Measurements from ENCODE around the gene HKDC1.

The HKDC1 gene

GRCh38 chr10:69215405-69216171 is 4.5 kb upstream of the HKDC1 start:
- no peak for DNase-seq (ENCODE audit: low read depth)

DNA sequence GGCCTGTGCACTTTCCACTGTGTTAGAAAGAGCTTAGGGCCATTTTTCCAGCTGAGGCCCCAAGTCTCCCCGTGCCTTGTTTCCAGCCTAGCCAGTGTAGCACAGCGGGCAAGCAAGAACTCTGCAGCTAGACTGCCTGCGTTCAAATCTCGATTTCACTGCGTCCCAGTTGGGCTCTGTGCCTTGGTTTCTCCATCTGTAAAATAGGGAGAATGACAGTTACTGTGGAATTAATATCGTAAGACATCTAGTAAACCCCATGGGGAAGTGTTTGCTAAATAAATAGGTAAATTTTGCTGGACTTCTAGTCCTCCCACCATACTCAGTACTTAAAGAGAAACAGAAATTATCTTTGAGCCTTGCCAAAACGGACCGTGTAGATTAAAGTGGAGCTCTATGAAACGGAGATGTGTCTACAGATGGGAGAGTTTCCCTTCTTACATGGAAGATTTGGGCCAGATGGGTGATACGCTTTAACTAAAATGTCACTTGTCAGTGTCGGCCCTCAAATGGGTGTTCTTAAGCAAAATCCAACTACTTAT is 3.5 kb upstream of the HKDC1 start:
- no peak for DNase-seq (ENCODE audit: low read depth)

DNA sequence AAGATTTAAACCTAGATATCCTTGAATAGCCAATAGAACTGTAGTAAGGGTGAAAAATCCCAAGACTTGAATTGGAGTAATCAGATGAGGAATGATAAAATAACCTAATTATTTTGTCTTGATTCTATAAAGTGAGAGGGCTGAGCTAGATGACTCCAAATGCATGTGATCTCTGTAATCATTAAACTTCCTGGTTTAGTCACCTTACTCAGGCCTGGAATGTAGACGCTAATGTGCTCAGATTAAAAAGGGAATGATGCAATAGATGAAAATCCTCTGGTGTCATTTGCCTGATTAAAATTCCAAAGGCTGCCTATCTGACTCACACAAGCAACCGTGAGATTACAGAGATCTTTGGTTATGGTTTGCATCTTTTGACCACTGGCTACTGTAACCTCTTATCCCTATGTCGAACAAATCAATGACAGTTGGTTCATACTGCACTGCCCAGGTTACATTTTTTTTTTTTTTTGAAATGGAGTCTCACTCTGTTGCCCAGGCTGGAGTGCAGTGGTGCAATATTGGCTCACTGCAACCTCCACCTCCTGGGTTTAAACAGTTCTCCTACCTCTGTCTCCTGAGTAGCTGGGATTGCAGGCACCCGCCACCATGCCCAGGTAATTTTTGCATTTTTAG is 2.9 kb upstream of the HKDC1 start:
- DNase-seq (ENCODE audit: low read depth) = no peak

- DNase-seq (ENCODE audit: low read depth) = no peak
These were observed 1.3 kb upstream of the HKDC1 start for GRCh38 chr10:69218831-69219230.

DNA sequence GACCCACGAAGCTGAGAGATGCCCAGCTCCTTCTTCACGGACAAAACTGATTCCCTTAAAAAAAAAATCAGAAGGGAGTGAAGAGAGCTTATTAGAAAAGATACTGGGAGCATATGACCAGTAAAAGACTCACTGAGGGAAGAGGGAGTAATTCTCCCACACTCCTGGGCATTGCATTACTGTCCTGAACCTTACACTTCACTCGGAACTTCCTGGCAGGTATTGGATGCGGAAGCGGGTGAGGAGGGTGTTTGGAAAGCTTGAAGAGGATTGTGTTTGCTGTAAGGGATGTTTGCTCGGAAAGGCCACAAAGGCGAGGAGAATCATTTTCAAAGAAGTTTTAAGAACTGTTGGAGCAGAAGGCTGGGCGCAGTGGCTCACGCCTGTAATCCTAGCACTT is 375 bp downstream of the HKDC1 start:
- no peak for DNase-seq (ENCODE audit: low read depth)

GRCh38 chr10:69222157-69223027 is 2.3 kb downstream of the HKDC1 start:
- peak; percentile 29 for DNase-seq (ENCODE audit: low read depth)

DNA sequence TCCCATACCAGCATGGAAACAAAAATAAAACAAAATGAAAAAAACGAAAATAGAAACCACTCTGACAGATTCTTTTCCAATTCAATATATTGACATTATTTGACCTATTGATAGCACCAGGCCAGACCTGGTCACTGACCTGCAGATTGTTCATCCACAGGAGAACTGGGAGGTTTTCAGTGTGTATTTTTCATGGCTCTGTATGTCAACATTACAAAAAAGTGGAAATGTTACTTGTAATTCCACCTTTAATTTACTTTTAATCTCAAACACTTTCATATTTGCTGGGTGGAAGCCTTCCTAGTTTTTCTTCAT is 2.9 kb downstream of the HKDC1 start:
- DNase-seq (ENCODE audit: low read depth) = no peak

DNA sequence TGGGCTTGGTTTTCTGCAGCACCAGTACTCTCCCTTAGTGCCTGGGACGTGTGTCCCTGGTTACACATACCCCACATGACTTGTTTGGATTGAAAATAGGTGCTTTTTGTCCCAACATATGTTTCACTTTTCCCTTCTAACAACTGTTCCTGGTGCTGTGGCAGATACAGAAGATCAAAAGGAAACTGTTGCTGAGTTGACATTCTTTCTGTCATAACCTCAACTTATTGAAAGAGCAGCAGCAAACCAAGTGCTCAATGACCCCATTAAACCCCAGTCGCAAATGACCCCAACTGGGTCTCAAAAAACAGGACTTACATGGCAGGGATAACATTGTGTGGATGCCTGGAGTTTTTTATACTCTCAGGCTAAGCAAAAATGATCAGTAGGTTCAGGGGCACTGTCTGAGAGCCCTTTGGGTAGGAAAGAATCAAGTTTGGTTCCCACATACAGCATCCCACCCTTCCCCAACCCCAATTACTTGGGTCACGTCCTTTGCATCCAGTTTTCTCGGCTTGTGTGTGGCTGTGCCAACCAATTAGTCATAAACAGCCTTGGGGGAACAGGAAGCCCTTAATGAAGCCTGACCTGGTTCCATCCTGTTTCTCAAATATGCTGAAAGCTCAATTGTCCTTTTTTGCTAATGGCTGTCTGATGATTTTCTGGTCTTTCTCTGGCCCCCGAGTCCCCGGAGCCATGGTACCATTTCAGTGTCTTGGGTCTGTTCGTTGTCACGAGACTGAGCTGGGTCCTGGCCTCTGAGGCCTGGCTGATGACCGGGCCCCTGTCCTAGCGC is 4.9 kb downstream of the HKDC1 start:
- no peak for DNase-seq (ENCODE audit: low read depth)

GRCh38 chr10:69225681-69226080 is 5.5 kb downstream of the HKDC1 start:
- no peak for DNase-seq (ENCODE audit: low read depth)

DNA sequence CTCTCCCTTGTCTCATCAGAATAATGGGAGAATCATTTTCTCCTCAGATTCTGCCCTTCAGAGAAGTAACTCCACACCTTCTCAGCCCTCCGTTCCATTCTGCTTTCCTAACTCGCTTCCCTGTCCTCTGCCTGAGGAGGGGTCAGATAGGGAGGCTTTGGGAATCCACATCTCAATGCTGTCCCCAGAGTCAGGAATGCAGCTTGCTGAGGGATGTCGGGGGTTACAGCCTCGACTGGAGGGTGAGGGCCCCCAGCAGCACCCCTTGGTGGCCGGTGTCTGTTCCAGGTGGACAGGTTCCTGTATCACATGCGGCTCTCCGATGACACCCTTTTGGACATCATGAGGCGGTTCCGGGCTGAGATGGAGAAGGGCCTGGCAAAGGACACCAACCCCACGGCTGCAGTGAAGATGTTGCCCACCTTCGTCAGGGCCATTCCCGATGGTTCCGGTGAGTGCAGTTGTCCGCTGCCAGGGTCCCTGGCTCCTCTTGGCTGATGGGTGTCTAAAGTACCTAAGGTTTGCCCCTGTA is 6.9 kb downstream of the HKDC1 start:
- no peak for DNase-seq (ENCODE audit: low read depth)

- DNase-seq (ENCODE audit: low read depth) = no peak
These were observed 8.0 kb downstream of the HKDC1 start for GRCh38 chr10:69228151-69228550.

- no peak for DNase-seq (ENCODE audit: low read depth)
These were observed 9.4 kb downstream of the HKDC1 start for GRCh38 chr10:69229616-69229916.

- no peak for DNase-seq (ENCODE audit: low read depth)
These were observed 10.0 kb downstream of the HKDC1 start for GRCh38 chr10:69230128-69230527.

DNA sequence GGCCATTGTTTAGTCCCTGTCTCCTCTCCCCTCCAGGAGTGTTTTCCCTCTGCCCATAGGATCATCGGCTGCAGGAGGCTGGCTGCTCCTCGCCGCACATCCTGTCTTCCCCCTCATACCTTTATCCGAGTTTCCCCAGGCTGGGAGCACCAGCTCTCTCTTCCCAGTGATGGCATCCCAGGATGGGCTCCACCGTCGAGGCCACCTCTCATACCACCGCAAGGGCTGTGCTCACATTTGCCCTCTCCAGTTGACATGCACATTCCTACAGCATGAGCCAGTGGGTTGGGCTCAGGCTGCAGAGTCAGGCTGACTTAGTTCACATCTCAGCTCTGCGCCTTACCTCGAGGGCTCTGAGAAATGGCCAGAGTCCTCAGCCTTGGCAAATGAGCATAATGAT is 12.1 kb downstream of the HKDC1 start:
- no peak for DNase-seq (ENCODE audit: low read depth)

- DNase-seq (ENCODE audit: low read depth) = no peak
These were observed 12.8 kb downstream of the HKDC1 start for GRCh38 chr10:69232736-69233480.

DNA sequence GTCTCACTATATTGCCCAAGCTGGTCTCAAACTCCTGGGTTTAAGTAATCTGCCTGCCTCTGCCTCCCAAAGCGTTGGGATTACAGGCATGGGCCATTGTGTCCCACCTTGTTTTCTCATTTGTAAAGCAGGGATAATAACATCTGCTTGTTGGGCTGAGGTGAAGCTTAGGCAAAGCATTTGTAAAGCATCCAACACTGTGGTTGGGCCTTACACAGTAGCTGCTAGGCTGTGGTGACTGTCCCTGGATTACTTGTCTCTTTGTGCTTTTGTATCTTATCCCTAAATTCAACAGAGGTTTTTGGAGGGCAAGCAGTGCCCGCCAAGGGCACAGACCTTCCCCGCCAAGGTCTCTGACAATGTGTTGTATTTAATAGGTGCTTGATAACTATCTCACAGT is 14.3 kb downstream of the HKDC1 start:
- DNase-seq (ENCODE audit: low read depth) = no peak

DNA sequence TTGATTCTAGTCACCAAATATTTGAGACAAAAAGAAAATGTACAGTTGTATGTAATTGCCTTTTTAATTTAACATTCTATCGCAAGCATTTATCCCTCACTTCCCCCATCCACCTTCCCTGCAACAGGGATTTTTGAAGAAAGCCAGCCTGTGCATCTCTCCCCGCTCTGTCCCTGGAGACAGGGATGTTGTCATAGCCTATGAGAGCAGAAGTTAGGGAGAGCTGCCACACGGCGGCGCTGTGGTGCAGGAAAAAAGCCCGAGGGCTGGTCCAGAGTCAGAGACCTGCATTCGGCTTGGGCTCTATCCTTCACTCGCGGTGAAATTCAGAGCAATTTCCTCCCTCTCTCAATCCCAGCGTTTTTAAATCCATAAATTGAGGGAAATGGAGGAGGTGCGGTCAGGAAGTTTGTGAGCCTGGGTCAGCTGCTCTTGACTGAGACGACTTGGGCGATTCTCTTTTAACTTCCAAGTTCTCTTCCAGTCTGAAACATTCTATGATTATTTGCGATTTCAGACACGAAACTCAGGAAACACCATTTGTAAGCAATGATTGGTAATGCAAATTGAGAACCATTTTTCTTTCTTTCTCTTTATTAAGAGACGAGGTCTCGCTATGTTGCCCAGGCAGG is 17.5 kb downstream of the HKDC1 start:
- DNase-seq (ENCODE audit: low read depth) = peak; percentile 56

DNA sequence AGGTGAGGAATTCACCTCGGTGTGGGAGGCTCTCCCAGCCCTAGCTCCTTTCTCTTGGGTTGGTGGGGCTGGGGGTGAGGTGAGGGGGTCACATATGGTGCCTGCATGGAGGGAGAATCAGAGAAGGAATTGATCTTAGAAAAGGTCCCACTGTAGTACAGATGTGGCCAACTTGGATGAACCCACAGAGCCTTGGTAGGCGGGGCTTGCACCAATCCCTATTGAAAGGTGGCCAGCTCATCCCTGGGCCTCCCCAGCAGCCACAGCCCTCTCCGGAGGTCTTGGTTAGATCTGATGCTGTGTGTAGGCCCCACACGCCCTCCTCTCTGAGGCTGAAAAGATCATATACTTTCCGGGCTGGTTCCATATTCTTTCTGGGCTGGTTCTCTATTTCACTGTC is 19.0 kb downstream of the HKDC1 start:
- DNase-seq (ENCODE audit: low read depth) = no peak

DNA sequence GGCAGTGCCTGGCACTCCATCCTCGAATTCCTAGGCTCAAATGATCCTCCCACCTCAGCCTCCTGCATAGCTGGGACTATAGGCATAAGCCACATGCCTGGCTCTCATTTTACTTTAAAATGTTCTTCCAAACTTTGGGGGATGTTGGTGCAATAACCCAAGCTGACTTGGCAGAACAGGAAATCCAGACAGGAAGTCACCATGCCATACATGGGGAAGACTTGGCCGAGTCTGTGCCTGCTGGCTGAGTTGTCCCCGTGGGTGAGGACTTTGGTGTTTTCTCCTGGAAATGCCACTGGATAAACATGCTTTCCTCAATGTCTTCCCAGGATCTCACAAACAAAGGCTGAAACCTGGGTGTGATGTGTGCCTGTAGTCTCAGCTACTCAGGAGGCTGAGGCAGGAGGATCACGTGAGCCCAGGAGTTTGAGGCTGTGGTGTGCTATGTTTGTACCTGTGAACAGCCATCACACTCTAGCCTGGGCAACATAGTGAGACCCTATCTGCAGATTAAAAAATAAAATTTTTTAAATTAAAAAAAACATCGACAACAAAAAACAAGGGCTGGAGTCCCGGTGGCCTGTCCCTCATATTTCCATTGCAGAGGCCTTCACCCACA is 19.8 kb downstream of the HKDC1 start:
- no peak for DNase-seq (ENCODE audit: low read depth)

- DNase-seq (ENCODE audit: low read depth) = no peak
These were observed 20.3 kb downstream of the HKDC1 start for GRCh38 chr10:69240455-69240854.
